HG03045 (cell line): ENCODE results near the gene TAS2R43.
"Not testable (repeated sequence)": the region's sequence is repeated elsewhere in the genome, so short reads cannot be mapped to it uniquely, and the experiment has no call there.

Source experiments
- ATAC-seq: cut with Tn5 transposase; IDR thresholded peaks from one replicate; pipeline ENCODE4 v1.9.1; 2021; ENCODE audit warnings: mild to moderate bottlenecking, moderate library complexity; ENCODE audit not compliant: unreplicated experiment

The TAS2R43 gene

GRCh38 chr12:11062194-11062593, 29.9 kb downstream of the TAS2R43 start, which contains the start of gene TAS2R46:
Gene TAS2R46 (minus strand): TSS chr12:11062294. CDS start chr12:11062294, 0 bp downstream.
- ATAC-seq, result not testable (repeated sequence)

- ATAC-seq, result no peak
Observed at GRCh38 chr12:11059784-11060183, 32.3 kb downstream of the TAS2R43 start.

GRCh38 chr12:11059041-11059440, 33.1 kb downstream of the TAS2R43 start:
- no peak for ATAC-seq

- no peak for ATAC-seq
Observed at GRCh38 chr12:11055306-11055705, 36.8 kb downstream of the TAS2R43 start.

- not testable (repeated sequence) for ATAC-seq
Observed at GRCh38 chr12:11049806-11050531, 42.1 kb downstream of the TAS2R43 start.

GRCh38 chr12:11041366-11041765, 50.7 kb downstream of the TAS2R43 start:
- not testable (repeated sequence) for ATAC-seq
